BJ (cell line): ENCODE measurements around the gene ADGRA1. TPM values are rescaled to one million over a fixed set of nuclear protein-coding genes. Genes with fewer than 3 reads are reported as not detected.

Experiments
- CTCF ChIA-PET: fragments of 350-600 bp; formaldehyde crosslinking; extraction: SDS; loops from one replicate; lab custom pipeline; 2021; ENCODE audit warnings: antibody characterized with exemption, inconsistent platforms; lab: Yijun Ruan, JAX
- POLR2A ChIA-PET: fragments of 300-600 bp; sonication (Branson Sonifier 250); formaldehyde crosslinking; extraction: SDS; loops from one replicate; lab custom pipeline; 2021; ENCODE audit warnings: antibody characterized with exemption; lab: Charles Lee
- DNase-seq: peaks from one replicate; pipeline ENCODE4 v3.0.0-alpha.2; 2011; ENCODE audit warnings: low read depth
- H3K27me3 ChIP-seq: 2 replicates; pipeline ENCODE4 v1.6.0; 2011; ENCODE audit warnings: low read length; ENCODE audit not compliant: control insufficient read depth, insufficient read depth
- H3K36me3 ChIP-seq: 2 replicates; pipeline ENCODE4 v1.5.1; 2011; ENCODE audit warnings: low read length; ENCODE audit not compliant: control insufficient read depth, insufficient read depth
- H3K4me3 ChIP-seq: 2 replicates; pipeline ENCODE4 v1.5.1; 2011; ENCODE audit warnings: low read depth, mild to moderate bottlenecking, control low read depth, low read length
- CTCF ChIP-seq: IDR thresholded peaks from 2 replicates; pipeline ENCODE4 v1.5.1; 2011; ENCODE audit warnings: low read depth, mild to moderate bottlenecking, control low read depth, inconsistent platforms, low read length, moderate library complexity; ENCODE audit not compliant: insufficient read depth
- polyA plus RNA-seq: library from polyadenylated mRNA; depleted of rRNA; stranded (reverse); fragments of >200 nt; gene quantifications from 2 replicates; pipeline ENCODE4 v1.2.3, GENCODE V29; 2011

Gene ADGRA1
- polyA plus RNA-seq, 1 experiment: not detected

- no peaks in the 10 kb centered on the region; the same call in none of the 2 replicates for H3K27me3 ChIP-seq
- TF ChIP-seq CTCF: peak; percentile 13; the same call in 1 of the 2 replicates
- H3K36me3 ChIP-seq: no peaks in the 10 kb centered on the region
- H3K4me3 ChIP-seq: no peak overlapping the region
- DNase-seq: no peak
- ChIA-PET POLR2A (no interaction called here), CTCF (interaction anchor here (1.1 kb wide), 1 partner anchor 28 kb away, joined by 3 read pairs; no protein-coding TSS in a partner anchor)
Observed at GRCh38 chr10:133096616-133097269, 9.0 kb downstream of the ADGRA1 start.

DNA sequence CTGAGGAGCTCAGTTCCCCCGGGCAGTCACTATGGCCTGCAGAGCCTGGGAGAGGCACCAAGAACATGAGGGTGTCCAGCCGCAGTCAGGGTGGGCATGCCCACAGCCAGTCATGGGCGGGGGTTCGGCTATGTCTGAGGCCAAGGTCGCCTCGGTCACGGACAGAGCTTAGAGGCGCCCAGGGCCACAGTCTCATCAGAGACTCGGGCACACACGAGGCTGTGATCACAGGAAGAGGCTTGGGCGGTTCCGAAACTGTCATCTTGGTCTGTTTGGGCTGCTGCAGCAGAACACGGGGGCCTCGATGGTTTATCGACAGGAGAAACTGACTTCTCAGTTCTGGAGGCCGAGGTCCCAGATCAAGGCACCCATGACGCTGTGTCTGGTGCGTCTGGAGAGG lies 9.7 kb downstream of the ADGRA1 start:
- no peak for TF ChIP-seq CTCF
- CTCF ChIA-PET: no interaction called here
- H3K4me3 ChIP-seq: no peak overlapping the region
- H3K36me3 ChIP-seq: no peaks in the 10 kb centered on the region
- no peaks in the 10 kb centered on the region; the same call in none of the 2 replicates for H3K27me3 ChIP-seq
- DNase-seq: no peak
- POLR2A ChIA-PET: no interaction called here

- ChIA-PET CTCF (no interaction called here), POLR2A (no interaction called here)
Observed at GRCh38 chr10:133097961-133098360, 10.2 kb downstream of the ADGRA1 start.

GRCh38 chr10:133098426-133099124 lies 10.9 kb downstream of the ADGRA1 start:
- no peak for DNase-seq
- H3K36me3 ChIP-seq: no peaks in the 10 kb centered on the region
- TF ChIP-seq CTCF: no peak
- POLR2A ChIA-PET: no interaction called here
- H3K4me3 ChIP-seq: no peak overlapping the region
- CTCF ChIA-PET: interaction anchor here (0.9 kb wide), 1 partner anchor 194 kb away, joined by 3 read pairs; no protein-coding TSS in a partner anchor
- H3K27me3 ChIP-seq: no peaks in the 10 kb centered on the region; the same call in 1 of the 2 replicates

More at GRCh38 chr10:133097961-133098360, 10.2 kb downstream of the ADGRA1 start:
- Histone ChIP-seq H3K4me3 (no peak overlapping the region), H3K27me3 (no peaks in the 10 kb centered on the region; the same call in none of the 2 replicates), H3K36me3 (no peaks in the 10 kb centered on the region)
- DNase-seq: no peak
- no peak for TF ChIP-seq CTCF

GRCh38 chr10:133099571-133099970 lies 11.8 kb downstream of the ADGRA1 start:
- H3K36me3 ChIP-seq: no peaks in the 10 kb centered on the region
- ChIA-PET CTCF (interaction anchor here (0.9 kb wide), 1 partner anchor 195 kb away, joined by 3 read pairs; no protein-coding TSS in a partner anchor), POLR2A (no interaction called here)
- H3K27me3 ChIP-seq: no peaks in the 10 kb centered on the region; the same call in 1 of the 2 replicates
- H3K4me3 ChIP-seq: no peak overlapping the region
- no peak for DNase-seq
- no peak for TF ChIP-seq CTCF
